ENCODE results near the gene DNM3. TPM values are rescaled to one million over a fixed set of nuclear protein-coding genes. Genes with fewer than 3 reads are reported as not detected.

DNM3 gene
- total and polyA plus RNA-seq, 2 of the 8 experiments (the other 6 are each of a cell fraction or from before 2014, with no cell fraction given): 2.0 to 8.5 TPM

- H3K4ac ChIP-seq (replicated peaks; ENCODE audit: insufficient read length, low read depth, low read length): no peak overlapping the region
- H2AFZ ChIP-seq (ENCODE audit: low read length): no peak overlapping the region
- ChIA-PET POLR2A (ENCODE audit: partially characterized antibody) (no interaction called here), CTCF (ENCODE audit: partially characterized antibody) (no interaction called here)
- no peak overlapping the region for H3K18ac ChIP-seq (ENCODE audit: extremely low read depth, low read length)
- no peak overlapping the region for H3K4me3 ChIP-seq (ENCODE audit: extremely low read depth in 1 of 4, insufficient read depth in 2 of 4, low read depth in 3 of 4, low read length in 4 of 4)
- H3K36me3 ChIP-seq (ENCODE audit: control insufficient read depth in 2 of 4, insufficient read depth in 4 of 4, low read length in 3 of 4): no peaks in the 10 kb centered on the region
- H2AK5ac ChIP-seq (ENCODE audit: low read depth, low read length): no peak overlapping the region
- no peak overlapping the region for H3K23ac ChIP-seq (ENCODE audit: insufficient read length)
- no peak overlapping the region for H3K27ac ChIP-seq (ENCODE audit: low read depth, low read length)
- H3K23me2 ChIP-seq (ENCODE audit: low read depth, low read length): no peaks in the 10 kb centered on the region
- H3K4me1 ChIP-seq (replicated peaks in 1 of 4; ENCODE audit: control insufficient read depth in 3 of 4, insufficient read depth in 4 of 4, low read length in 3 of 4): peaks cover 9 to 20% (median 15%) of the 10 kb centered on the region in 4 experiments; a peak in 6 of 7 replicates
- no peaks in the 10 kb centered on the region for H3K79me1 ChIP-seq (ENCODE audit: low read depth, low read length)
- H2BK120ac ChIP-seq (replicated peaks; ENCODE audit: low read depth, low read length): no peak overlapping the region
- H3K27me3 ChIP-seq (replicated peaks in 1 of 4; ENCODE audit: control insufficient read depth in 3 of 4, extremely low read depth in 1 of 4, insufficient read depth in 3 of 4, low read length in 3 of 4): no peaks in the 10 kb centered on the region
- no peak overlapping the region for H4K91ac ChIP-seq (replicated peaks; ENCODE audit: insufficient read length, low read length)
- H4K20me1 ChIP-seq (replicated peaks in 1 of 2; ENCODE audit: control insufficient read depth in 1 of 2, insufficient read depth in 2 of 2, low read length in 2 of 2): no peaks in the 10 kb centered on the region
- H3K4me2 ChIP-seq (ENCODE audit: insufficient read depth in 1 of 2, low read depth in 2 of 2, low read length in 2 of 2): no peak overlapping the region
- H4K5ac ChIP-seq (ENCODE audit: insufficient read length, low read depth, low read length): no peak overlapping the region
- no peak overlapping the region for H2BK5ac ChIP-seq (ENCODE audit: low read depth, low read length)
- no peak overlapping the region for H2BK20ac ChIP-seq (ENCODE audit: low read length)
- H3K56ac ChIP-seq (replicated peaks; ENCODE audit: insufficient read length, low read depth, low read length): no peak overlapping the region
- no peak overlapping the region for H2BK12ac ChIP-seq (ENCODE audit: low read depth, low read length)
- no peaks in the 10 kb centered on the region for H3K9me3 ChIP-seq (ENCODE audit: insufficient read depth in 2 of 2, low read depth in 1 of 2, low read length in 1 of 2)
- H3K14ac ChIP-seq (ENCODE audit: insufficient read length): no peak overlapping the region
- no peak overlapping the region for H3K9ac ChIP-seq (replicated peaks in 1 of 4; ENCODE audit: extremely low read depth in 1 of 4, low read depth in 3 of 4, low read length in 3 of 4)
- H3K79me2 ChIP-seq (ENCODE audit: control insufficient read depth in 1 of 2, insufficient read depth in 2 of 2, low read length in 2 of 2): no peaks in the 10 kb centered on the region
- H4K8ac ChIP-seq (ENCODE audit: extremely low read depth, insufficient read depth, low read length): no peak overlapping the region
- FAIRE-seq (no peak), DNase-seq (ENCODE audit: low read depth in 1 of 2, low spot score in 2 of 2) (no peak)
- no peak overlapping the region for H2BK15ac ChIP-seq (ENCODE audit: low read length)
- no peak for TF ChIP-seq TAF7 (optimal IDR thresholded peaks at IDR 0.05; ENCODE audit: borderline replicate concordance, low read depth, low read length)
- TF ChIP-seq CHD7 (IDR thresholded peaks at IDR 0.05; ENCODE audit: insufficient replicate concordance, low read length): no peak
Measured at GRCh38 chr1:172356620-172357019, 515.3 kb downstream of the DNM3 start.

Measured in H1 (cell line).